ENCODE data around the gene UBIAD1. TPM values are rescaled to one million over a fixed set of nuclear protein-coding genes. Genes with fewer than 3 reads are reported as not detected.

UBIAD1 gene
- total and polyA plus RNA-seq, 3 donors from 2014 or later, result 25.8 to 32.0 (median 29.3) TPM

DNA sequence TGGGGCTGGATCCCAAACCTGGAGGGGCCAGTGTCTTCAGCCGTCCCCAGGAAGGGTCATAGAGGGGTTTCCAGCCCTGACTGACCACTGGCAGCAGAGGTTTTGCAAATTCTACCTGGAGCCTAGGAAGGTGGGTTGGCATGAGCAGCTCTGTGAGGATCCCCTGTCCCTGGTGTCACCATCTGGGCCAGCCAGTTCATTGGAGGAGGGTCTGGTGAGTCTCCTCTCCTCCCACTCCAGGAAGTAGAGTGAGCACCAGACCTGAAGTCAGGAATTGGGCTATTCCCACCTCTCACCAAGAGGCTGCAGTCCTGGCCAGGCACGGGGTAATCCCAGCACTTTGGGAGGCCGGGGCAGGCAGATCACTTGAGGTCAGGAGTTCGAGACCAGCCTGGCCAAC is 57.4 kb downstream of the UBIAD1 start:
- intact Hi-C loops (cut with DNase I; ENCODE audit: low total_unique reads), result no loop called here
- WGBS, 2 donors, result 84 to 94% methylated on average over 4 of the region's 4 CpGs
- Histone ChIP-seq H3K4me3 (no peak overlapping the region), H3K9me3 (no peaks in the 10 kb centered on the region), H3K36me3 (ENCODE audit: low read depth, missing control alignments) (no peaks in the 10 kb centered on the region), H3K4me1 (no peaks in the 10 kb centered on the region), H3K27ac (no peak overlapping the region), H3K27me3 (no peaks in the 10 kb centered on the region)
- TF ChIP-seq POLR2A (IDR thresholded peaks at IDR 0.05), result no peak
- TF ChIP-seq, protein P1, sequence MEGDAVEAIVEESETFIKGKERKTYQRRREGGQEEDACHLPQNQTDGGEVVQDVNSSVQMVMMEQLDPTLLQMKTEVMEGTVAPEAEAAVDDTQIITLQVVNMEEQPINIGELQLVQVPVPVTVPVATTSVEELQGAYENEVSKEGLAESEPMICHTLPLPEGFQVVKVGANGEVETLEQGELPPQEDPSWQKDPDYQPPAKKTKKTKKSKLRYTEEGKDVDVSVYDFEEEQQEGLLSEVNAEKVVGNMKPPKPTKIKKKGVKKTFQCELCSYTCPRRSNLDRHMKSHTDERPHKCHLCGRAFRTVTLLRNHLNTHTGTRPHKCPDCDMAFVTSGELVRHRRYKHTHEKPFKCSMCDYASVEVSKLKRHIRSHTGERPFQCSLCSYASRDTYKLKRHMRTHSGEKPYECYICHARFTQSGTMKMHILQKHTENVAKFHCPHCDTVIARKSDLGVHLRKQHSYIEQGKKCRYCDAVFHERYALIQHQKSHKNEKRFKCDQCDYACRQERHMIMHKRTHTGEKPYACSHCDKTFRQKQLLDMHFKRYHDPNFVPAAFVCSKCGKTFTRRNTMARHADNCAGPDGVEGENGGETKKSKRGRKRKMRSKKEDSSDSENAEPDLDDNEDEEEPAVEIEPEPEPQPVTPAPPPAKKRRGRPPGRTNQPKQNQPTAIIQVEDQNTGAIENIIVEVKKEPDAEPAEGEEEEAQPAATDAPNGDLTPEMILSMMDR (IDR thresholded peaks at IDR 0.05), result no peak
- DNase-seq, result no peak

DNA sequence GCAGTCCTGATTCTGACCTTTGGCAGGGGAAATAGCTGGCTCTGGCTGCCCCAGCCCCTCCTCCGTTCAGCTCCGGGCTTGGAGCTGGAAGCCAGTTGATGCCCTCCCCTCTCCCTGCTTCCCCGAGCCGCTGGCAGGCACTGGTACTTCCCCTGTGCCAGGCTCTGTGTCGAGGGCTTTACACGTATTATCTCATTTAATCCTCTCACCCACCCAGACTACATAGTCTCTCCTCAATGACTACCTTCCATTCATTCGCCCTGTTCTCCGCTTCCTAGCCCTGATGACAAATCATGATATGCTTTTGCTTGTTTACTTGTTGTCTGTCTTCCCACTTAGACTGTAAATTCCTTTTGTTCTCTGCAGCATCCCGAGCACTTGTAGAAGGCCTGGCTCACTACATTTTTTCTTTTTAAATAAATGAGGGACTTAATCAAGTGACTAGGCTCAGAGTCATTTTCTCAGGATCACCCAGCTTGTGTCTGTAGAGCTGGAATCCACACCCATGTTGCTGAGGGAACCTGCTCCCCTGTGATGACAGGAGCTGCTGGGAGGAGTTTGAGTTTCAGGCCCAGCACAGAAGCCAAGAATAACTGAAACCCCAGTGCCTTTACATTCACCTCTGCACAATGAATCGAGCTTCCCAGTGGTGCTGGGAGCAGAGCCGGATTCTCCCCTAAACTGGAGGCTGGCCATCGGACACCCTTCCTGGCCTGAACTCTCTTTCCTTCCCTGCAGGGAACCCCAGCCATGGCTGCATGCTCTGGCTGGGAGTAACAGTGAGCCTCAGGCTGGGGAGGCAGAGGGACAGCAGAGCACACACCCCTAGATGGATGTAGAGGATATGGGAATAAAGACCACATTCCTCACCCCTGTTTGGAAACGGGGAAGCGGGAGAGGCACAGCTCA is 58.3 kb downstream of the UBIAD1 start:
- Histone ChIP-seq H3K27me3 (no peaks in the 10 kb centered on the region), H3K4me3 (no peak overlapping the region), H3K36me3 (ENCODE audit: low read depth, missing control alignments) (no peaks in the 10 kb centered on the region), H3K27ac (no peak overlapping the region), H3K4me1 (no peaks in the 10 kb centered on the region), H3K9me3 (no peaks in the 10 kb centered on the region)
- no peak for TF ChIP-seq POLR2A (IDR thresholded peaks at IDR 0.05)
- TF ChIP-seq, protein P1 (IDR thresholded peaks at IDR 0.05), result no peak
- DNase-seq, result no peak
- intact Hi-C loops (cut with DNase I; ENCODE audit: low total_unique reads), result no loop called here
- WGBS, 2 donors, result 82 to 84% methylated on average over 14 of the region's 14 CpGs

DNA sequence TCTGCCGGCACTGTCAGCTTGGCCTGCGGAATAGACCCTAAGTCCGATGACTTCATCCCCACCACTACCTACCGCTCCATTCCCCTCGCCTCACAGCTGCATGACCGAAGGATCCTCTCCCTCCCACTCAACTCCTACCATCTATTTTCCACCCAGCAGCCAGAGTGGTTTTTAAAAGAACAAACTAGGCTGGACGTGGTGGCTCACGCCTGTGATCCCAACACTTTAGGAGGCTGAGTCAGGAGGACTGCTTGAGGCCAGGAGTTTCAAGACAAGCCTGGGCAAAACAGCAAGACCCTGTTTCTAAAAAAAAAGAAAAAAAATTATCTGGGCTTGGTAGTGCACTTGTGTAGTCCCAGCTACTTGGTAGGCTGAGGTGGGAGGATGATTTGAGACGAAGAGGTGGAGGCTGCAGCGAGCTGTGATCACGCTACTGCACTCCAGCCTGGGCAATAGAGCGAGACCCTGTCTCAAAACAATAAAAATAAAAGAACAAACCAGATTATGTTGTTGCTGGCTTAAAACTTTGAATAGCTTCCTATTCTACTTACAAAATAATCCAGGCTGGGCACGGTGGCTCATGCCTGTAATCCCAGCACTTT is 59.0 kb downstream of the UBIAD1 start:
- no peak for DNase-seq
- TF ChIP-seq, protein P1 (IDR thresholded peaks at IDR 0.05), result no peak
- TF ChIP-seq POLR2A (IDR thresholded peaks at IDR 0.05), result no peak
- WGBS, 2 donors, result 86 to 93% methylated on average over 12 to 13 of the region's 13 CpGs
- Histone ChIP-seq H3K27ac (no peak overlapping the region), H3K4me1 (no peaks in the 10 kb centered on the region), H3K36me3 (ENCODE audit: low read depth, missing control alignments) (no peaks in the 10 kb centered on the region), H3K4me3 (no peak overlapping the region), H3K9me3 (no peaks in the 10 kb centered on the region), H3K27me3 (no peaks in the 10 kb centered on the region)
- intact Hi-C loops (cut with DNase I; ENCODE audit: low total_unique reads), result no loop called here

DNA sequence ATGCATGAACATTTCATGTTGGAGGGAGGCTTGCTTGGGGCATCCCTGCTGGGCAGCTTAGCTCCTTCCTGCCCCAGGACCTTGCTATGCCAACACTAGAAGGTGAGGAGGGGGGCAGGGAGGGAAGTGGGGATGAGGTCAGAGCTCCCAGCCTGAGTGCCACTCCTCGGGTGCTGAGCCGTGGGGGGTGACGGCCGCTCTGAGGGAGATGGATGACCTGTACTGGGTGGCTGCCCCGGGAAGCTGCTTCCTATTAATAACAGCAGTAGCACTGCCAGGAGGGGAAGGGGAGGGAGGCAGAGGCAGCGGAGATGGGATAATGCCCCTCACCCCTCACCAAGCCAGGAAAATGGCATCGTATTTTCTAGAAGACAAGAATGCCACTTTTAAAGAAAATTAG is 60.6 kb downstream of the UBIAD1 start:
- no peaks in the 10 kb centered on the region for H3K4me1 ChIP-seq
- TF ChIP-seq, protein P1 (IDR thresholded peaks at IDR 0.05), result no peak
- TF ChIP-seq POLR2A (IDR thresholded peaks at IDR 0.05), result no peak
- DNase-seq, result no peak
- H3K36me3 ChIP-seq (ENCODE audit: low read depth, missing control alignments), result no peaks in the 10 kb centered on the region
- H3K4me3 ChIP-seq, result no peak overlapping the region
- no peak overlapping the region for H3K27ac ChIP-seq
- intact Hi-C loops (cut with DNase I; ENCODE audit: low total_unique reads), result no loop called here
- H3K27me3 ChIP-seq, result no peaks in the 10 kb centered on the region
- WGBS, 2 donors, result 63 to 67% methylated on average over 7 of the region's 7 CpGs
- H3K9me3 ChIP-seq, result no peaks in the 10 kb centered on the region
